Measurements from ENCODE around the gene CDC40.
"Not testable (repeated sequence)": the region's sequence is repeated elsewhere in the genome, so short reads cannot be mapped to it uniquely, and the experiment has no call there.

CDC40 gene

DNA sequence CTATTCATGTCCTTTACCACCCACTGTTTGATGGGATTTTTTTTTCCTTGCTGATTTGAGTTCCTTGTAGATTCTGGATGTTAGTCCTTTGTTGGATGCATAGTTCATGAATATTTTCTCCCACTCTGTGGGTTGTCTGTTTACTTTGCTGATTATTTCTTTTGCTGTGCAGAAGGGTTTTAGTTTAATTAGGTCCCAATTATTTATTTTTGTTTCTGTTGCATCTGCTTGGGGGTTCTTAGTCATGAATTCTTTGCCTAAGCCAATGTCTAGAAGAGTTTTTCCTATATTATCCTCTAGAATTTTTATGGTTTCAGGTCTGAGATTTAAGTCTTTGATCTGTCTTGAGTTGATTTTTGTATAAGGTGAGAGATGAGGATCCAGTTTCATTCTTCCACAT, 92.6 kb downstream of the CDC40 start:
- DNase-seq: not testable (repeated sequence)

- DNase-seq: no peak
These were observed 97.0 kb downstream of the CDC40 start for GRCh38 chr6:110277100-110277665.

Data from NCI-H1436 (cell line).